GM19452 (cell line): ENCODE data around the gene HOXA5.

ENCODE experiments used
- ATAC-seq: cut with Tn5 transposase; IDR thresholded peaks from one replicate; pipeline ENCODE4 v1.9.1; 2021; ENCODE audit not compliant: unreplicated experiment

Gene HOXA5

GRCh38 chr7:27182861-27183681 is 39.6 kb upstream of the HOXA5 start:
- no peak for ATAC-seq

- ATAC-seq = no peak
Observed at GRCh38 chr7:27182285-27182841, 38.9 kb upstream of the HOXA5 start.

- no peak for ATAC-seq
Observed at GRCh38 chr7:27181795-27182275, 38.4 kb upstream of the HOXA5 start.

- ATAC-seq = no peak
Observed at GRCh38 chr7:27180431-27181420, 37.2 kb upstream of the HOXA5 start.

- ATAC-seq = no peak
Observed at GRCh38 chr7:27179503-27180430, 36.3 kb upstream of the HOXA5 start.

- no peak for ATAC-seq
Observed at GRCh38 chr7:27179030-27179429, 35.5 kb upstream of the HOXA5 start.

GRCh38 chr7:27178366-27178765 is 34.9 kb upstream of the HOXA5 start:
- ATAC-seq = no peak

GRCh38 chr7:27177795-27178320 is 34.4 kb upstream of the HOXA5 start:
- ATAC-seq = no peak

- no peak for ATAC-seq
Observed at GRCh38 chr7:27176962-27177794, 33.7 kb upstream of the HOXA5 start.

GRCh38 chr7:27176524-27176845 is 33.0 kb upstream of the HOXA5 start:
- no peak for ATAC-seq

GRCh38 chr7:27175626-27176523 is 32.4 kb upstream of the HOXA5 start:
- no peak for ATAC-seq

GRCh38 chr7:27174874-27175625 is 31.6 kb upstream of the HOXA5 start:
- ATAC-seq = no peak

GRCh38 chr7:27173956-27174873 is 30.7 kb upstream of the HOXA5 start, which contains the start of gene HOXA10:
HOXA10 (minus strand) TSS chr7:27174320; CDS start chr7:27174306, 14 bp downstream.
- ATAC-seq = no peak

- no peak for ATAC-seq
Observed at GRCh38 chr7:27173511-27173955, 30.1 kb upstream of the HOXA5 start.

GRCh38 chr7:27172823-27173510 is 29.5 kb upstream of the HOXA5 start:
- ATAC-seq = no peak

- no peak for ATAC-seq
Observed at GRCh38 chr7:27172315-27172774, 28.9 kb upstream of the HOXA5 start.
